SIG-M5 treated with dmso at 0.1 percent for 504 hours (cell line): ENCODE measurements around the gene NLGN2.

Experiments used
- DNase-seq: peaks from one replicate; lab custom pipeline; 2025; ENCODE audit not compliant: unreplicated experiment; lab: John Stamatoyannopoulos, UW

NLGN2 gene

GRCh38 chr17:7391307-7391706 is 16.3 kb upstream of the NLGN2 start:
- DNase-seq, result no peak

GRCh38 chr17:7392696-7393612 is 14.7 kb upstream of the NLGN2 start:
- DNase-seq, result no peak

- no peak for DNase-seq
Observed at GRCh38 chr17:7393613-7394451, 13.8 kb upstream of the NLGN2 start.

- peak; percentile 73 for DNase-seq
Observed at GRCh38 chr17:7394452-7395191, 13.0 kb upstream of the NLGN2 start, which contains the start of gene PLSCR3. TSS of gene PLSCR3 (minus strand) at chr17:7394525. CDS start at chr17:7394110, 415 bp downstream.

GRCh38 chr17:7396147-7396546 is 11.5 kb upstream of the NLGN2 start:
- DNase-seq, result no peak

GRCh38 chr17:7398612-7399011 is 9.0 kb upstream of the NLGN2 start:
- no peak for DNase-seq

- DNase-seq, result no peak
Observed at GRCh38 chr17:7403043-7403726, 4.5 kb upstream of the NLGN2 start.

GRCh38 chr17:7403727-7403976 is 4.0 kb upstream of the NLGN2 start:
- DNase-seq, result peak; percentile 77

- DNase-seq, result peak; percentile 99
Observed at GRCh38 chr17:7403977-7404736, 3.5 kb upstream of the NLGN2 start, which contains the start of gene TMEM256. TSS of gene TMEM256 (minus strand) at chr17:7404097. CDS start at chr17:7404084, 13 bp downstream.

GRCh38 chr17:7404737-7405349 is 2.8 kb upstream of the NLGN2 start:
- no peak for DNase-seq

GRCh38 chr17:7405350-7406234 is 2.1 kb upstream of the NLGN2 start:
- no peak for DNase-seq

- DNase-seq, result no peak
Observed at GRCh38 chr17:7406235-7406825, 1.3 kb upstream of the NLGN2 start.

- DNase-seq, result no peak
Observed at GRCh38 chr17:7407082-7407481, 563 bp upstream of the NLGN2 start.

- no peak for DNase-seq
Observed at GRCh38 chr17:7408252-7408727, 645 bp downstream of the NLGN2 start.

- DNase-seq, result no peak
Observed at GRCh38 chr17:7408863-7409262, 1.2 kb downstream of the NLGN2 start.

- no peak for DNase-seq
Observed at GRCh38 chr17:7409716-7410115, 2.1 kb downstream of the NLGN2 start.

GRCh38 chr17:7410634-7411426 is 3.2 kb downstream of the NLGN2 start:
- DNase-seq, result no peak
